ENCODE results near the gene TMEM63B.
"Not testable (repeated sequence)": the region's sequence is repeated elsewhere in the genome, so short reads cannot be mapped to it uniquely, and the experiment has no call there.

Gene TMEM63B

GRCh38 chr6:44127186-44128019, at the start of gene TMEM63B, which contains the start of gene MRPL14:
Gene TMEM63B (plus strand): TSS chr6:44127554. CDS start chr6:44134585, 7,031 bp downstream.
Gene MRPL14 (minus strand): TSS chr6:44127452. CDS start chr6:44116611, 10,841 bp downstream.
- peak; percentile 91 for DNase-seq

- DNase-seq, result no peak
Observed at GRCh38 chr6:44078219-44078826, 49.0 kb upstream of the TMEM63B start.

- DNase-seq, result no peak
Observed at GRCh38 chr6:44078827-44079671, 48.3 kb upstream of the TMEM63B start.

GRCh38 chr6:44079672-44080071, 47.7 kb upstream of the TMEM63B start:
- no peak for DNase-seq

- DNase-seq, result no peak
Observed at GRCh38 chr6:44080561-44081521, 46.5 kb upstream of the TMEM63B start.

GRCh38 chr6:44081753-44082152, 45.6 kb upstream of the TMEM63B start:
- DNase-seq, result no peak

- no peak for DNase-seq
Observed at GRCh38 chr6:44082872-44083321, 44.5 kb upstream of the TMEM63B start.

GRCh38 chr6:44084231-44085014, 42.9 kb upstream of the TMEM63B start:
- no peak for DNase-seq

GRCh38 chr6:44085219-44085618, 42.1 kb upstream of the TMEM63B start:
- DNase-seq, result no peak

GRCh38 chr6:44086931-44087574, 40.3 kb upstream of the TMEM63B start:
- DNase-seq, result no peak

- DNase-seq, result no peak
Observed at GRCh38 chr6:44087623-44088022, 39.7 kb upstream of the TMEM63B start.

GRCh38 chr6:44088827-44089590, 38.3 kb upstream of the TMEM63B start:
- no peak for DNase-seq

GRCh38 chr6:44090465-44090864, 36.9 kb upstream of the TMEM63B start:
- no peak for DNase-seq

- DNase-seq, result not testable (repeated sequence)
Observed at GRCh38 chr6:44091356-44091755, 36.0 kb upstream of the TMEM63B start.

GRCh38 chr6:44091981-44092884, 35.1 kb upstream of the TMEM63B start:
- no peak for DNase-seq

GRCh38 chr6:44093066-44093465, 34.3 kb upstream of the TMEM63B start:
- no peak for DNase-seq

- no peak for DNase-seq
Observed at GRCh38 chr6:44093750-44094402, 33.5 kb upstream of the TMEM63B start.

All from midbrain (tissue), 1 donor.